ENCODE data around the gene GALNT2. TPM values are rescaled to one million over a fixed set of nuclear protein-coding genes. Genes with fewer than 3 reads are reported as not detected.

The GALNT2 gene
- total and polyA plus RNA-seq, 2 donors (not counting 1 experiment from before 2014, with no cell fraction given) = 19.0 to 184 TPM

- no peak for TF ChIP-seq EZH2 (IDR thresholded peaks at IDR 0.05; ENCODE audit: borderline replicate concordance, insufficient read depth, low read depth, low read length, poor library complexity, severe bottlenecking)
- TF ChIP-seq CTCF (IDR thresholded peaks at IDR 0.05) = no peak
- no peak overlapping the region for H3K9ac ChIP-seq (ENCODE audit: low read length)
- H3K4me2 ChIP-seq (replicated peaks; ENCODE audit: low read depth, low read length, poor library complexity, severe bottlenecking) = no peak overlapping the region
- no peaks in the 10 kb centered on the region for H3K9me3 ChIP-seq (ENCODE audit: control extremely low read depth in 1 of 3, control insufficient read depth in 2 of 3, insufficient read depth in 1 of 3, low read length in 2 of 3)
- no peaks in the 10 kb centered on the region for H3K4me1 Mint-ChIP-seq
- no peaks in the 10 kb centered on the region for H3K27me3 ChIP-seq (replicated peaks in 1 of 4; ENCODE audit: control extremely low read depth in 1 of 4, control insufficient read depth in 3 of 4, insufficient read depth in 4 of 4, low read length in 3 of 4)
- H4K20me1 ChIP-seq (ENCODE audit: control insufficient read depth, insufficient read depth, low read length, poor library complexity, severe bottlenecking) = no peaks in the 10 kb centered on the region
- H3K4me3 ChIP-seq (ENCODE audit: control extremely low read depth in 1 of 5, extremely low read depth in 1 of 5, insufficient read depth in 1 of 5, low read depth in 2 of 5, low read length in 4 of 5) = no peak overlapping the region
- POLR2A ChIA-PET = no interaction called here
- DNase-seq = no peak
- intact Hi-C loops (cut with micrococcal nuclease) = no loop called here
- H3K27me3 Mint-ChIP-seq = peaks cover 4% of the 10 kb centered on the region
- H3K4me1 ChIP-seq (ENCODE audit: control insufficient read depth in 2 of 2, insufficient read depth in 2 of 2, low read length in 2 of 2) = no peaks in the 10 kb centered on the region
- H3K27ac ChIP-seq (ENCODE audit: low read length in 2 of 2) = no peak overlapping the region
- WGBS (ENCODE audit: insufficient coverage) = 97% methylated on average over 8 of the region's 9 CpGs
- CTCF ChIA-PET = no interaction called here
- no peaks in the 10 kb centered on the region for H3K79me2 ChIP-seq (ENCODE audit: control insufficient read depth, insufficient read depth, low read length)
- no peak overlapping the region for H2AFZ ChIP-seq (ENCODE audit: insufficient read depth, low read depth, low read length, poor library complexity, severe bottlenecking)
- no peaks in the 10 kb centered on the region for H3K9me3 Mint-ChIP-seq (ENCODE audit: insufficient read depth)
- no peaks in the 10 kb centered on the region for H3K36me3 ChIP-seq (replicated peaks in 1 of 2; ENCODE audit: control extremely low read depth in 1 of 2, control insufficient read depth in 1 of 2, extremely low read depth in 1 of 2, insufficient read depth in 2 of 2, low read length in 1 of 2)
- no peak overlapping the region for H3K27ac Mint-ChIP-seq
- H3K4me3 Mint-ChIP-seq = no peak overlapping the region
- no peak for ATAC-seq (ENCODE audit: low read depth)
Measured at GRCh38 chr1:230323686-230324085, 256.6 kb downstream of the GALNT2 start.

GRCh38 chr1:230326971-230327891, 260.2 kb downstream of the GALNT2 start:
- H3K9ac ChIP-seq (ENCODE audit: low read length) = no peak overlapping the region
- Mint-ChIP-seq H3K27me3 (peaks cover 4% of the 10 kb centered on the region), H3K9me3 (ENCODE audit: insufficient read depth) (no peaks in the 10 kb centered on the region), H3K27ac (no peak overlapping the region), H3K4me1 (no peaks in the 10 kb centered on the region), H3K4me3 (no peak overlapping the region)
- ATAC-seq (ENCODE audit: low read depth) (no peak), DNase-seq (no peak)
- no peaks in the 10 kb centered on the region for H3K79me2 ChIP-seq (ENCODE audit: control insufficient read depth, insufficient read depth, low read length)
- 89% methylated on average over 31 of the region's 31 CpGs for WGBS (ENCODE audit: insufficient coverage)
- no peaks in the 10 kb centered on the region for H3K27me3 ChIP-seq (replicated peaks in 1 of 4; ENCODE audit: control extremely low read depth in 1 of 4, control insufficient read depth in 3 of 4, insufficient read depth in 4 of 4, low read length in 3 of 4)
- intact Hi-C loops (cut with micrococcal nuclease) = no loop called here
- H3K4me1 ChIP-seq (ENCODE audit: control insufficient read depth in 2 of 2, insufficient read depth in 2 of 2, low read length in 2 of 2) = no peaks in the 10 kb centered on the region
- no peak overlapping the region for H2AFZ ChIP-seq (ENCODE audit: insufficient read depth, low read depth, low read length, poor library complexity, severe bottlenecking)
- H3K36me3 ChIP-seq (replicated peaks in 1 of 2; ENCODE audit: control extremely low read depth in 1 of 2, control insufficient read depth in 1 of 2, extremely low read depth in 1 of 2, insufficient read depth in 2 of 2, low read length in 1 of 2) = no peaks in the 10 kb centered on the region
- no peak overlapping the region for H3K4me3 ChIP-seq (ENCODE audit: control extremely low read depth in 1 of 5, extremely low read depth in 1 of 5, insufficient read depth in 1 of 5, low read depth in 2 of 5, low read length in 4 of 5)
- TF ChIP-seq EZH2 (IDR thresholded peaks at IDR 0.05; ENCODE audit: borderline replicate concordance, insufficient read depth, low read depth, low read length, poor library complexity, severe bottlenecking) (no peak), CTCF (IDR thresholded peaks at IDR 0.05) (no peak)
- no peak overlapping the region for H3K27ac ChIP-seq (ENCODE audit: low read length in 2 of 2)
- ChIA-PET POLR2A (no interaction called here), CTCF (no interaction called here)
- no peaks in the 10 kb centered on the region for H3K9me3 ChIP-seq (ENCODE audit: control extremely low read depth in 1 of 3, control insufficient read depth in 2 of 3, insufficient read depth in 1 of 3, low read length in 2 of 3)
- H4K20me1 ChIP-seq (ENCODE audit: control insufficient read depth, insufficient read depth, low read length, poor library complexity, severe bottlenecking) = no peaks in the 10 kb centered on the region
- no peak overlapping the region for H3K4me2 ChIP-seq (replicated peaks; ENCODE audit: low read depth, low read length, poor library complexity, severe bottlenecking)
